RPMI8226 (cell line): ENCODE measurements around the gene GPR158.

Source experiments
- DNase-seq: peaks from one replicate; pipeline ENCODE4 v3.0.0-alpha.2; 2015

The GPR158 gene

DNA sequence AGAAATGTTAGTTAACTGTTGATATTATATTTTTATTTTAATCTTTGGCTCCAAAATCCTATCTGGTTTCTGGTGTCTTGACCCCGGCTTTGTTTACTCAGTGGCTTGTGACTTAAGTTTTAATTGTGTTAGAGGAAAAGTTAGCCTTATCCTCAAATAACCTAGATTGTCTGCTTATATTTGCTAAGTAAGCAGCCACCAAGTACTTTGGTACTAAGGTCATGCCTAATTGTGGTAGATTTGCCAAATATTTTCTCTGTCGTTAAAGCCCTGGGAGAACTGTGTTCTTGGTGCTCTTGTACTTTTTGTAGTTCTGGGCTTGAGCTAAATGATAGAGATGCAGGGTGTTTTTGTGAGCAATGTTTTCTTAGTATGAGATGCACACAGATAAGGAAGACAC, 34.8 kb downstream of the GPR158 start:
- no peak for DNase-seq

- DNase-seq, result no peak
These were observed 35.5 kb downstream of the GPR158 start for GRCh38 chr10:25210265-25210664.

GRCh38 chr10:25220156-25220555, 45.4 kb downstream of the GPR158 start:
- DNase-seq, result no peak

DNA sequence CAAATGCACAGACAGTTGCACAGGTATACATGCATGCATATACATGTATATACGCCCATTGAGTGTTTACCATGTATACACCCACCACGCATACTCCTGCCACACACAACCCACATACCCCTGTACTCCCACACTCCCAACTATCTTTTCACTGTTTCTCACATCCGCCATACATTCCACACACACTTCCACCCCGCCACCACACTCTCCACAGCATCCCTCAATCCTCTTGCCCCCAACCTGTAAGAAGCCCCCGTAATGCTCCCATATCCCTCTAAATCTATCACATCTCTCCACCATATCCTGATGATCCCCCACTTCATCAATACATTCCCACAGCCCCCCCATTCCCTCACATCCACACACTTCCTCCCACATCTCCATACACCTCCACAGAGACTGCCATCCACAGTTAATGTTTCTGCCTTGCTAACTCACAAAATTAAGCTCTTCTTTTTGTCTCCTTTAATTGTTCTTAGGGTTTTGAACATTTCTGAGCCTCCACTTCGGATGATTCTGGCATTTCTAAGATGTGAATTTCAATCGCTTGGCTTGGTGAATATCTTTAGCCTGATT, 47.4 kb downstream of the GPR158 start:
- DNase-seq, result no peak

- peak; percentile 42 for DNase-seq
These were observed 52.2 kb downstream of the GPR158 start for GRCh38 chr10:25226775-25227682.

- no peak for DNase-seq
These were observed 57.0 kb downstream of the GPR158 start for GRCh38 chr10:25231751-25232150.

DNA sequence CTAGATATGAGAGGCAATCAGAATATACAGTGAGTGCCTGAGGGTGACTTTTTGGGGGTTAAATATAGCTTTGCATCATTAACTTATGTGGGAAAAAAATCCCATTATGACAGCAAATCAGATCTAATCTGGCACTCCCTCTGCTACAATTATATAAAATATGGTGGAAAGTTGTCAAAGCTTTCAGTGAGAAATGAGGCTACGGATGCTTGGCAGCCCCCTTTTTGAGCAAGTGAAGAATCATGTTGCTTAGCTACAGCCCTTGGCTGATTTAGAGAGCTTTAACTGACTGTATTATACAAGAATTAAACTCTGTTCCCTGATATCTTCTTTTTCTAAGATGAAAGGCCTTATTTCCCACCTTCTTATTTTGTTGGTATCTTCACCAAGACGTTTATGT, 57.4 kb downstream of the GPR158 start:
- no peak for DNase-seq

DNA sequence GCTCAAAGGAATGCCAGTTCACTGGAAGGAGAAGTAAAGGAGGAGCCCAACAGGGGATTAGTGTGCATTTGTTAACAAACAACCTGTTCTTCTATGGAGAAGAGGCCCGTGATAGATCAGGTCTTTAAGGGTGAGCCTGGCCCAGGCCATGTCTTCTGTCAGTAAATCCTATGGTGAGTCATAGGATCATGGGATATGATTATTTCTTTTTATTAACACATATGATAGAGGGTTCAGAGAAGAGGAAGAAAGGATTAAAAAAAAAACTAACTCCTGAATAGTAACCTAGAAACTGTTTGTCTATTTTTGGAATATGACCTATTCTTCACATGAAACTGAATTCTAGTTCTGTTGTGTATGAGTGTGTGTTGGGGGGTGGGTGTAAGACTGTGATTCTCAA, 70.4 kb downstream of the GPR158 start:
- DNase-seq, result no peak

- DNase-seq, result no peak
These were observed 82.8 kb downstream of the GPR158 start for GRCh38 chr10:25257646-25258045.

DNA sequence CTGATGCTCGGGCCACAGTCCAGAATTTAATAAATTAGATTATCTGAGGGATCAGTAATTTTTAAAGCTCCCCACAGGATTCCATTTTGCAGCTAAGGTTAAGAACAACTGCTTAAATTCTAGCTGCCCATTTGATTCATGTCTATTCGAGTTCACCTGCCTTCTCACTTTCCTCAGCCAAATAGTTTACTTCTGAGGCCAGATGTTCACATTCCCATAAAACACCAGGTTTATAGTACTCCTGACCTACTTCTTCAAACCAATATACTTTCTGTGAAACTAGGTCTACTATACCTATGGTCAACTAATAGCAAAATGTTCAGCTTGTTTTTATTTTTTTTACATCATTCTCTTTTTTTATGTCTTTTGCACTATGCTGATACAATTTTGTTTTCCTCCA, 86.3 kb downstream of the GPR158 start:
- DNase-seq, result no peak

DNA sequence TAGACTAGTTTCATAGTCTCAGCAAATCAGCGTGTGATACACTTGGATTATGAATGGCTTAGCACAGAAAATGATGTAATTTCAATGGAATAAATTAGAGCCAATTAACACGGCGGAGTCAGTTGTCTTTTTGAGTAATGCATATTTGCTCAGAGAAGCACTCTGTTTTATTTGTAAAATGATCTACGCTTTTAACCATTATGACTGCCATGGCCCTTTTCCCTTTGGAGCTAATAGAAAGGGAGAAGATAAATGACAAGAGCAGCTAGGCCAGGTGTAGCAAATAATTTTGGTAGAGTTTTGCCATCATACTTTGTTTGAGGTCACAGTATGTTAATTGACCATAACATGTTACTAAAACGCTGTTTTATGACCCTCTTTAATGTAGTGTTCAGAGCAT, 86.8 kb downstream of the GPR158 start:
- no peak for DNase-seq

DNA sequence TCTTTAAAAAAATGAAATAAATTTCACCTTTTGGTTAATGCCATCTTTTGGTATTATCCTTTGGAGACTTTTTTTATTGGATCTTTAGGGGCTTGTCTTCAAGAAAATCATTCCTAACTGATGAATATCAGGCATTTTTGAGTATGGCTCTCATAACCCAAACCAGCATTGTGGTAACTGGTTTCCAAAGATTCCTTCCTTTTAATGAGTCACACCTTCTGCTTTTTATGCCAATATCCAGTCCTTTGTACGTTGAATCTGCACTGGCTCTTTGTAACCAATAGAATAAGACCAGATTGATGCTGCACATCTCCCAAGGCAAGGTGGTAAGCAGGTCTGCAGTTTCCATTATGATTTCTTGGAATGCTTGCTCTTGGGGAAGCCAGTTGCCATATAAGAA, 89.1 kb downstream of the GPR158 start:
- DNase-seq, result no peak

- no peak for DNase-seq
These were observed 103.4 kb downstream of the GPR158 start for GRCh38 chr10:25278180-25278579.

- no peak for DNase-seq
These were observed 105.3 kb downstream of the GPR158 start for GRCh38 chr10:25280076-25280475.

GRCh38 chr10:25280573-25280972, 105.8 kb downstream of the GPR158 start:
- no peak for DNase-seq

DNA sequence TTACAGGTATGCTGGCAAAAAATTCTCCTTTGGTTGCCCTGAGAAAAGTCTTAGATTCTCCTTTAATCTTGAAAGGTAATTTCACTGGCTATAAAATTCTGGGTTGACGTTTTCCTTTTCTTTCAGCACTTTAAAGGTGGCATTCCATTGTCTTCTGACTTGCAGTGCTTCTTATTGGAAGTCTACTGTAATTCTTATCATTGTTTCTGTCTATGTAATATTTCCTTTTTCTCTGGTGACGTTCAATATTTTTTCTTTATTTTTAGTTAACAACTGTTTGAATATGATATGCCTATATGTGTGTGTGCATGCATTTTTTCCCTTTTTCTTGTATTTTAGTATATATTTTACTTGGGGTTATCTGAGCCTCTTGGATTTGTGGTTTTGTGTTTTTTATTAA, 111.0 kb downstream of the GPR158 start:
- no peak for DNase-seq

GRCh38 chr10:25288181-25288580, 113.4 kb downstream of the GPR158 start:
- DNase-seq, result no peak

DNA sequence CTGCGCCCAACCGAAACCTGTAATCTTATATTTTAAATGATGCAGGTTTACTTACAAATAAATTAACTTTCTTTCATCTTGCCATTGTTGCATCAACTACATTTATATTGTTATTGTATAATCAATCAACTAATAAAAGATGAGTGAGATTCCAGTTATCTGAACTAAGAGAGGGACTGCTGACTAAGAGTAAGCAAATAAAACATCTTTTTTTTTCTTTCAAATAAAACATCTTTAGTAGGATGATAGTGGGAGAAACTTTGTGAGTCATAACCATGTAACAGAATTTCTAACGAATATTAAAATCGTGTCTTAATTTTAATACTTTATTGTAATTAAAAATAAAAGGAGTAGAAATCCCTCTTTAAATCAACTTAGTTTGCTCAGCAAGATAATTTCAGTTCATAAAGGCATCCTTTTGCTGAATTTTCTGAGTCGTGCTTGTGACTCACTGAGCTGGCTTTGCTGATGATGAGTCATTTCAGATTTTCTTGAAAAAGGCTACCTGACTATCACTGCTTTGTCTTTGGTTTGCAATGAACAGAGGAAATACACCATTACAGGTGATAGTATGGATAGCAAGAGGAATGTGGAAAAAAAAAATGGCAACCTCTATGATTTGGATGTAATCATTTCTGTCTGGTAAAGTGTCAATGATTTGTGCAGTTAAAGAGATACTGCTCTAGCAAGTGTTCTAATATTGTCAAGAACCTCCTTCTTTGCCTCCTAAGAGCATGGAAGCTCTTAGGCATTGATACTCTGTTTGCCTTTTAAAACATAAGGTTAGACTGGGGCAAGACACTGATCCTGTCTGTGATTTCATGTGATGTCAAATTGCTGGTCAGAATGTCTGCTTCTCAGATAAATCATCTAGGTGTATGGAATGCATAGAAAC, 119.5 kb downstream of the GPR158 start:
- DNase-seq, result no peak

DNA sequence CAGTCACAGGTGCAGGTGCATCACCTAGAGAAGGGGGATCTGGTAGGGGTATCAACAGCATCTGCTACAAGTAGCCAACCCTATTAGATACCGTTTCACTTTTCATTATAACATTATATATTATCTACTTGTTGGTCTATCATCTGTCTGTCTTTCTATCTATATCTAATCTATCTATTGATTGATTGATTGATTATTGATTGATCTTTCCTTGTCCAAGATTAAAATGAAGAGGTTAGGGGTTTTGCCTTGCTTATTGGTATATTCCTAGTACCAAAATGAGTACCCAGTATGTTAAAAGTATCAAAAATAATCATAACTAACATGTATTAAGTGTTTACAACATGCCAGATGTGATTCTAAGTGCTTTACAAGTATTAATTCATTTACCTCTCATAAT, 121.5 kb downstream of the GPR158 start:
- no peak for DNase-seq

DNA sequence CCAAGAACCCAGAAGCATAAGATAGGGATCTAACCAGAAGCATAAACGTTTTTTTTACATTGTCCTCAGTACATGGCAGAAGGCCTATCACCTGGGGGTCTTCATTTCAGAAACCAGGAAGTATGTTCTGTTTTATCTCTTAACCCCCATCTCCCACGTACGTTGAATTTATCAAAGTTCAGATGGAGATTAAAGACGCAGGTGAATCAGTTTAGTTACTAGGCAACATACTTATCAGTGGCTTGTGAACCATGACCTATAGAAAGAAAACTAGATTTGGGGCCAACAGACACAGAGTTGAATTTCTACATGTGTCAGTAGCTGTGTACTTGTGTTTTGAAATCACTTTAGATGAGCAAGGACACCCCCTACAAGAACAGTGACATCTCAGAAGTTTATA, 122.7 kb downstream of the GPR158 start:
- no peak for DNase-seq

- no peak for DNase-seq
These were observed 125.3 kb downstream of the GPR158 start for GRCh38 chr10:25300073-25300472.

GRCh38 chr10:25304606-25305005, 129.8 kb downstream of the GPR158 start:
- DNase-seq, result no peak

DNA sequence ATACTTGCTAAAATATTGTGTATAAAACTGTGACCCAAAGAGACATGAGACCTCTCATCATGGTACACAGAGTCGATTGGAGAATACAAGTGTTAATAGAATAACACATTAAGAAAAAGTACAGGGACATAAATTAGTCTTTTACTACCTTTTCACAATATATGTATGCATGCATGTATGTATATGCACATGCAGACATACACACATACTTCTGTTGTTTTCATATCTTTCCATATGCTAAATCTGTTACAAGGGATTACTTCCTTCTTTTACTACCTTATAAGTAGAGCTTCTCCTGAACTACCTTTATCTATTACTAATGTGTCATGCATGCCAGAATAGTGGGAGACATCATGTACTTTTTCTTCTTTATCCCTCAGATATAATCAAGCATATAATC, 131.6 kb downstream of the GPR158 start:
- DNase-seq, result no peak

DNA sequence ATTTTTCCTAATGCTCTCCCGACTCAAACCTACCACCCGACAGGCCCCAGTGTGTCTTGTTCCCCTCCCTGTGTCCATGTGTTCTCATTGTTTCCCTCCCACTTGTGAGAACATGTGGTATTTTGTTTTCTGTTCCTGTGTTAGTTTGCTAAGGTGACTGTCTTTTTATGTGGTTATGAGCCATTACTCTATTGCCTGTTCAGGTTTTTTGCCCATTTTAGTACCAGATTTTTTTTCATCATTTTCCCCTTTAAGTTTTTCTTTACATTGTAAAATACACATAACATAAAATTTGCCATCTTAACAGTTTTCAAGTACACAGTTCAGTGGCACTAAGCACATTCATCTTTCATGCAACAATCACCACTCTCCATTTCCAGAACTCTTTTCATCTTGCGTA, 133.5 kb downstream of the GPR158 start:
- no peak for DNase-seq
